WTC11 (cell line): ENCODE measurements around the gene ZNF683. TPM values are rescaled to one million over a fixed set of nuclear protein-coding genes. Genes with fewer than 3 reads are reported as not detected.

Experiments
- ATAC-seq: fragments of 200-7000 bp; cut with Tn5 transposase; 2 replicates; pipeline ENCODE4 v1.10.0; 2021; ENCODE audit warnings: mild to moderate bottlenecking, moderate library complexity
- CTCF ChIA-PET: fragments of 300-600 bp; sonication (Branson Sonifier 250); formaldehyde crosslinking; loops from one replicate; lab custom pipeline; 2021; ENCODE audit warnings: antibody characterized with exemption; lab: Charles Lee
- POLR2A ChIA-PET: fragments of 350-600 bp; sonication (Branson Sonifier 250); formaldehyde crosslinking; loops from one replicate; lab custom pipeline; 2021; ENCODE audit warnings: antibody characterized with exemption; lab: Charles Lee
- DNase-seq: peaks from one replicate; pipeline ENCODE4 v3.0.0; 2021; ENCODE audit warnings: low spot score
- H3K27ac Mint-ChIP-seq: 2 replicates; pipeline ENCODE4 v1.8.0; 2021; ENCODE audit warnings: mixed read lengths
- H3K27me3 Mint-ChIP-seq: 2 replicates; pipeline ENCODE4 v1.8.0; 2021; ENCODE audit warnings: low read depth, mild to moderate bottlenecking, moderate library complexity, mixed read lengths
- H3K36me3 Mint-ChIP-seq: 2 replicates; pipeline ENCODE4 v1.8.0; 2021; ENCODE audit warnings: mixed read lengths
- H3K4me1 Mint-ChIP-seq: 2 replicates; pipeline ENCODE4 v1.8.0; 2022; ENCODE audit warnings: mixed read lengths
- H3K4me3 Mint-ChIP-seq: 2 replicates; pipeline ENCODE4 v1.8.0; 2021; ENCODE audit warnings: mild to moderate bottlenecking, moderate library complexity, mixed read lengths
- H3K9me3 Mint-ChIP-seq: 2 replicates; pipeline ENCODE4 v1.8.0; 2021; ENCODE audit warnings: mixed read lengths
- CTCF ChIP-seq: fragments of 200-600 bp; IDR thresholded peaks from 2 replicates; pipeline ENCODE4 v1.8.0; 2022; ENCODE audit warnings: antibody characterized with exemption
- EMX1 ChIP-seq: fragments of 250-450 bp; sonication (Bioruptor Pico); IDR thresholded peaks from 2 replicates; pipeline ENCODE4 v1.8.0; 2021; ENCODE audit warnings: mild to moderate bottlenecking
- ESRRA ChIP-seq: sonication (generic); formaldehyde crosslinking; IDR thresholded peaks from 2 replicates; pipeline ENCODE4 v1.8.1; 2022; ENCODE audit warnings: mild to moderate bottlenecking, missing genetic modification reagents, borderline replicate concordance
- FOXP1 ChIP-seq: sonication (generic); formaldehyde crosslinking; IDR thresholded peaks from 2 replicates; pipeline ENCODE4 v1.8.0; 2022; ENCODE audit warnings: missing genetic modification reagents, mild to moderate bottlenecking, moderate library complexity, borderline replicate concordance
- GABPB1 ChIP-seq: sonication (generic); formaldehyde crosslinking; IDR thresholded peaks from 2 replicates; pipeline ENCODE4 v1.8.1; 2023; ENCODE audit warnings: mild to moderate bottlenecking, missing genetic modification reagents
- HMGXB4 ChIP-seq: sonication (generic); formaldehyde crosslinking; IDR thresholded peaks from 2 replicates; pipeline ENCODE4 v1.8.1; 2023; ENCODE audit warnings: mild to moderate bottlenecking, moderate library complexity, missing genetic modification reagents
- IRF1 ChIP-seq: sonication (generic); formaldehyde crosslinking; IDR thresholded peaks from 2 replicates; pipeline ENCODE4 v1.8.0; 2023; ENCODE audit warnings: missing genetic modification reagents
- MXD4 ChIP-seq: fragments of 250-450 bp; sonication (Bioruptor Pico); IDR thresholded peaks from 2 replicates; pipeline ENCODE4 v1.8.0; 2021; ENCODE audit warnings: mild to moderate bottlenecking, moderate library complexity, borderline replicate concordance
- SOX15 ChIP-seq: fragments of 250-450 bp; sonication (Bioruptor Pico); IDR thresholded peaks from 2 replicates; pipeline ENCODE4 v1.9.0; 2021; ENCODE audit warnings: mild to moderate bottlenecking
- TEAD4 ChIP-seq: sonication (generic); formaldehyde crosslinking; IDR thresholded peaks from 2 replicates; pipeline ENCODE4 v1.8.0; 2022; ENCODE audit warnings: mild to moderate bottlenecking, missing genetic modification reagents
- TP53 ChIP-seq: sonication (generic); formaldehyde crosslinking; IDR thresholded peaks from 2 replicates; pipeline ENCODE4 v1.8.1; 2023; ENCODE audit warnings: mild to moderate bottlenecking, missing genetic modification reagents
- ZMAT4 ChIP-seq: fragments of 250-450 bp; sonication (Bioruptor Pico); IDR thresholded peaks from 2 replicates; pipeline ENCODE4 v1.9.0; 2021; ENCODE audit warnings: mild to moderate bottlenecking
- ZNF219 ChIP-seq: sonication (generic); formaldehyde crosslinking; IDR thresholded peaks from 2 replicates; pipeline ENCODE4 v1.8.0; 2023; ENCODE audit warnings: missing genetic modification reagents, mild to moderate bottlenecking, borderline replicate concordance
- ZNF232 ChIP-seq: sonication (generic); formaldehyde crosslinking; IDR thresholded peaks from 2 replicates; pipeline ENCODE4 v1.8.0; 2022; ENCODE audit warnings: mild to moderate bottlenecking, missing genetic modification reagents
- ZNF512 ChIP-seq: sonication (generic); formaldehyde crosslinking; IDR thresholded peaks from 2 replicates; pipeline ENCODE4 v1.8.1; 2022; ENCODE audit warnings: missing genetic modification reagents, borderline replicate concordance
- ZNF532 ChIP-seq: fragments of 250-450 bp; sonication (Bioruptor Pico); IDR thresholded peaks from 2 replicates; pipeline ENCODE4 v1.9.0; 2021; ENCODE audit warnings: mild to moderate bottlenecking, borderline replicate concordance
- total RNA-seq: library from RNA; stranded (reverse); gene quantifications from 3 replicates; pipeline ENCODE4 v1.2.3, GENCODE V29; 2021

The ZNF683 gene
- total RNA-seq, 1 experiment from 2014 or later = not detected

- no peak for TF ChIP-seq ZNF512 (CRISPR knock-in tag)
- TF ChIP-seq TEAD4 (CRISPR knock-in tag) = no peak
- TF ChIP-seq HMGXB4 (CRISPR knock-in tag) = no peak
- no peak for TF ChIP-seq ZMAT4 (CRISPR knock-in tag)
- TF ChIP-seq SOX15 = no peak
Measured at GRCh38 chr1:26373789-26374188, 1.2 kb upstream of the ZNF683 start (continued).

- ChIA-PET POLR2A (no interaction called here), CTCF (interaction anchor here (0.5 to 2.4 kb wide), 7 partner anchors 8 to 162 kb away, joined by 3 to 12 read pairs (median 5); partner anchors contain the start of gene CEP85)
- Mint-ChIP-seq H3K27ac (no peak overlapping the region), H3K4me1 (peaks cover 19% of the 10 kb centered on the region), H3K4me3 (no peak overlapping the region), H3K27me3 (peaks cover 7% of the 10 kb centered on the region), H3K36me3 (no peaks in the 10 kb centered on the region; the same call in 1 of the 2 replicates), H3K9me3 (peaks cover 5% of the 10 kb centered on the region)
- no peak for TF ChIP-seq ZNF232
- TF ChIP-seq ZNF532 (CRISPR knock-in tag) = no peak
- TF ChIP-seq EMX1 (CRISPR knock-in tag) = no peak
- no peak for TF ChIP-seq ZNF512 (CRISPR knock-in tag)
- no peak for TF ChIP-seq TP53 (CRISPR knock-in tag)
- no peak for TF ChIP-seq GABPB1 (CRISPR knock-in tag)
- TF ChIP-seq HMGXB4 (CRISPR knock-in tag) = no peak
- DNase-seq = no peak
- ATAC-seq = no peak
Measured at GRCh38 chr1:26373281-26373680, 731 bp upstream of the ZNF683 start.

GRCh38 chr1:26372039-26372438 is 511 bp downstream of the ZNF683 start:
- ATAC-seq = no peak
- POLR2A ChIA-PET = no interaction called here
- no peak for TF ChIP-seq ZNF219 (CRISPR knock-in tag)
- TF ChIP-seq MXD4 (CRISPR knock-in tag) = no peak
- no peak for TF ChIP-seq FOXP1 (CRISPR knock-in tag)
- TF ChIP-seq ESRRA (CRISPR knock-in tag) = no peak
- no peak for TF ChIP-seq HMGXB4 (CRISPR knock-in tag)
- TF ChIP-seq CTCF = no peak
- TF ChIP-seq IRF1 (CRISPR knock-in tag) = no peak

More at GRCh38 chr1:26372039-26372438, 511 bp downstream of the ZNF683 start:
- Mint-ChIP-seq H3K4me1 (peaks cover 19% of the 10 kb centered on the region), H3K27me3 (peaks cover 7% of the 10 kb centered on the region), H3K9me3 (peaks cover 5% of the 10 kb centered on the region), H3K4me3 (no peak overlapping the region), H3K27ac (no peak overlapping the region), H3K36me3 (no peaks in the 10 kb centered on the region; the same call in 1 of the 2 replicates)
- CTCF ChIA-PET = no interaction called here
- DNase-seq = no peak
